MM.1S (cell line): ENCODE results near the gene RTN4.

Experiments used
- DNase-seq: peaks from one replicate; pipeline ENCODE4 v3.0.0-alpha.2; 2015
- H2AFZ ChIP-seq: fragments of 300-600 bp; sonication (generic); 2 replicates; pipeline ENCODE4 v1.6.0; 2016; ENCODE audit warnings: antibody characterized with exemption, low read length
- H3F3A ChIP-seq: fragments of 300-600 bp; sonication (generic); 2 replicates; pipeline ENCODE4 v1.6.1; 2016; ENCODE audit warnings: mild to moderate bottlenecking, antibody characterized with exemption, low read length, moderate library complexity, mixed read lengths; ENCODE audit not compliant: insufficient read depth
- H3K27ac ChIP-seq: fragments of 300-600 bp; sonication (generic); 2 replicates; pipeline ENCODE4 v1.5.1; 2016; ENCODE audit warnings: mild to moderate bottlenecking, low read length
- H3K27me3 ChIP-seq: fragments of 300-600 bp; sonication (generic); replicated peaks from 2 replicates; pipeline ENCODE4 v1.6.0; 2016; ENCODE audit warnings: low read length; ENCODE audit not compliant: insufficient read depth
- H3K36me3 ChIP-seq: fragments of 300-600 bp; sonication (generic); replicated peaks from 2 replicates; pipeline ENCODE4 v1.6.1; 2016; ENCODE audit warnings: mild to moderate bottlenecking, low read length, mixed read lengths; ENCODE audit not compliant: insufficient read depth
- H3K4me1 ChIP-seq: fragments of 300-600 bp; sonication (generic); 2 replicates; pipeline ENCODE4 v1.6.1; 2016; ENCODE audit warnings: low read length, mixed read lengths
- H3K4me2 ChIP-seq: fragments of 300-600 bp; sonication (generic); 2 replicates; pipeline ENCODE4 v1.6.0; 2016; ENCODE audit warnings: low read depth, low read length
- H3K4me3 ChIP-seq: fragments of 300-600 bp; sonication (generic); 2 replicates; pipeline ENCODE4 v1.5.1; 2016; ENCODE audit warnings: low read length, mixed read lengths
- H3K79me2 ChIP-seq: fragments of 300-600 bp; sonication (generic); 2 replicates; pipeline ENCODE4 v1.6.1; 2016; ENCODE audit warnings: mixed run types, low read length, mixed read lengths
- H3K9ac ChIP-seq: fragments of 300-600 bp; sonication (generic); 2 replicates; pipeline ENCODE4 v1.6.1; 2016; ENCODE audit warnings: low read length, mixed read lengths
- H3K9me2 ChIP-seq: fragments of 300-600 bp; sonication (generic); replicated peaks from 2 replicates; pipeline ENCODE4 v1.6.1; 2016; ENCODE audit warnings: mild to moderate bottlenecking, low read length, mixed read lengths; ENCODE audit not compliant: insufficient read depth
- H3K9me3 ChIP-seq: fragments of 300-600 bp; sonication (generic); replicated peaks from 2 replicates; pipeline ENCODE4 v1.6.1; 2016; ENCODE audit warnings: mild to moderate bottlenecking, low read length, mixed read lengths; ENCODE audit not compliant: insufficient read depth
- H4K20me1 ChIP-seq: fragments of 300-600 bp; sonication (generic); 2 replicates; pipeline ENCODE4 v1.6.1; 2016; ENCODE audit warnings: mild to moderate bottlenecking, low read length, moderate library complexity, mixed read lengths; ENCODE audit not compliant: insufficient read depth
- CTCF ChIP-seq: fragments of 300-600 bp; sonication (generic); IDR thresholded peaks from 2 replicates; pipeline ENCODE4 v1.5.1; 2016; ENCODE audit warnings: antibody characterized with exemption, low read length, mixed read lengths
- EZH2 ChIP-seq: fragments of 300-600 bp; sonication (generic); optimal IDR thresholded peaks from 2 replicates; pipeline ENCODE3; 2017; ENCODE audit warnings: low read depth, mild to moderate bottlenecking, antibody characterized with exemption, low read length, mixed read lengths
- EZH2phosphoT487 ChIP-seq: fragments of 300-600 bp; sonication (generic); IDR thresholded peaks from 2 replicates; pipeline ENCODE4 v1.6.1; 2018; ENCODE audit warnings: antibody characterized with exemption, low read length

The RTN4 gene

GRCh38 chr2:55063713-55064323 is 13.6 kb upstream of the RTN4 start:
- no peaks in the 10 kb centered on the region for H3K27me3 ChIP-seq
- TF ChIP-seq EZH2 (no peak), CTCF (peak; percentile 57), EZH2phosphoT487 (no peak)
- no peaks in the 10 kb centered on the region for H3K79me2 ChIP-seq
- H3F3A ChIP-seq: 0 out of 2 replicates have a peak, but pooled peaks cover 3% of the 10 kb centered on the region
- H3K36me3 ChIP-seq: no peaks in the 10 kb centered on the region
- DNase-seq: peak; percentile 84
- no peaks in the 10 kb centered on the region for H4K20me1 ChIP-seq
- peaks cover 8% of the 10 kb centered on the region; the same call in 1 of the 2 replicates for H3K4me1 ChIP-seq
- H3K9me3 ChIP-seq: no peaks in the 10 kb centered on the region
- H3K4me2 ChIP-seq: peak overlapping the region; percentile 41; the same call in 1 of the 2 replicates
- H3K9ac ChIP-seq: no peak overlapping the region
- H3K9me2 ChIP-seq: no peaks in the 10 kb centered on the region
- H3K4me3 ChIP-seq: no peak overlapping the region
- peak overlapping the region; percentile 38; the same call in 1 of the 2 replicates for H3K27ac ChIP-seq
- peak overlapping the region; percentile 63 for H2AFZ ChIP-seq

- TF ChIP-seq EZH2 (no peak), CTCF (no peak), EZH2phosphoT487 (no peak)
- H3K36me3 ChIP-seq: no peaks in the 10 kb centered on the region
- H3F3A ChIP-seq: 0 out of 2 replicates have a peak, but pooled peaks cover 3% of the 10 kb centered on the region
- no peaks in the 10 kb centered on the region for H4K20me1 ChIP-seq
- H3K4me1 ChIP-seq: peaks cover 8% of the 10 kb centered on the region; the same call in 1 of the 2 replicates
- H2AFZ ChIP-seq: peak overlapping the region; percentile 63; the same call in 1 of the 2 replicates
- H3K27me3 ChIP-seq: no peaks in the 10 kb centered on the region
- no peaks in the 10 kb centered on the region for H3K9me3 ChIP-seq
- H3K79me2 ChIP-seq: no peaks in the 10 kb centered on the region
- peak overlapping the region; percentile 10; the same call in 1 of the 2 replicates for H3K27ac ChIP-seq
- peak; percentile 20 for DNase-seq
- no peak overlapping the region for H3K9ac ChIP-seq
- H3K4me2 ChIP-seq: peak overlapping the region; percentile 41; the same call in 1 of the 2 replicates
- no peaks in the 10 kb centered on the region for H3K9me2 ChIP-seq
- no peak overlapping the region for H3K4me3 ChIP-seq
Measured at GRCh38 chr2:55063226-55063625, 13.0 kb upstream of the RTN4 start.

- no peak overlapping the region for H3K4me3 ChIP-seq
- no peak for DNase-seq
- H3K4me2 ChIP-seq: no peak overlapping the region
- no peaks in the 10 kb centered on the region for H3K27me3 ChIP-seq
- no peaks in the 10 kb centered on the region for H3K9me2 ChIP-seq
- no peak for TF ChIP-seq EZH2
- TF ChIP-seq EZH2phosphoT487: no peak
- TF ChIP-seq CTCF: no peak
- H3K9me3 ChIP-seq: no peaks in the 10 kb centered on the region
- H2AFZ ChIP-seq: no peak overlapping the region
- H3K36me3 ChIP-seq: no peaks in the 10 kb centered on the region
- no peaks in the 10 kb centered on the region for H3K79me2 ChIP-seq
- H4K20me1 ChIP-seq: no peaks in the 10 kb centered on the region
- no peak overlapping the region for H3K9ac ChIP-seq
- no peak overlapping the region for H3K27ac ChIP-seq
- H3F3A ChIP-seq: 0 out of 2 replicates have a peak, but pooled peaks cover 3% of the 10 kb centered on the region
- peaks cover 8% of the 10 kb centered on the region; the same call in 1 of the 2 replicates for H3K4me1 ChIP-seq
Measured at GRCh38 chr2:55062754-55063153, 12.5 kb upstream of the RTN4 start.
